B cell (primary cell): ENCODE results near the gene PLPP2. TPM values are rescaled to one million over a fixed set of nuclear protein-coding genes. Genes with fewer than 3 reads are reported as not detected.
A peak's percentile ranks its signal among the peaks of the same experiment; 100 is the strongest.

Experiments used
- ATAC-seq: fragments of 200-7000 bp; cut with Tn5 transposase; one replicate; pipeline ENCODE4 v1.10.0; 2021; ENCODE audit warnings: low read depth, mild to moderate bottlenecking, moderate number of reproducible peaks, moderate library complexity
- CTCF ChIA-PET: fragments of 350-600 bp; sonication (Branson Sonifier 250); formaldehyde crosslinking; loops from one replicate; lab custom pipeline; 2021; ENCODE audit warnings: antibody characterized with exemption, inconsistent platforms; lab: Charles Lee
- POLR2A ChIA-PET: fragments of 350-600 bp; sonication (Branson Sonifier 250); formaldehyde crosslinking; loops from one replicate; lab custom pipeline; 2021; ENCODE audit warnings: antibody characterized with exemption; lab: Charles Lee
- DNase-seq: peaks from one replicate; pipeline ENCODE4 v3.0.0; 2013
- H2AFZ ChIP-seq: 2 replicates; pipeline ENCODE4 v1.6.1; 2012; ENCODE audit warnings: mild to moderate bottlenecking, low read depth, low read length; ENCODE audit not compliant: insufficient read depth, poor library complexity, severe bottlenecking
- H3K27ac ChIP-seq, 2 donors: 1 replicate in 1 of 2; 2 replicates in 1 of 2; pipeline ENCODE4 v1.5.1; 2012 to 2013; ENCODE audit warnings: low read length in 2 of 2, mild to moderate bottlenecking in 2 of 2, moderate library complexity in 1 of 2
- H3K27me3 ChIP-seq, 4 experiments: fragments of 200-600 bp in 1 of 4; sonication (generic) in 1 of 4; replicated peaks in 1 of 4; 1 replicate in 2 of 4; 2 replicates in 2 of 4; pipeline versions ENCODE4 v1.6.1 to v1.7.0; 2013 to 2016; ENCODE audit warnings: low read length in 3 of 4, mild to moderate bottlenecking in 2 of 4, mixed read lengths in 1 of 4, moderate library complexity in 1 of 4; ENCODE audit not compliant: insufficient read depth in 4 of 4, control insufficient read depth in 3 of 4; ENCODE audit errors: control extremely low read depth in 1 of 4
- H3K36me3 ChIP-seq, 2 experiments: replicated peaks in 1 of 2; 1 replicate in 1 of 2; 2 replicates in 1 of 2; pipeline versions ENCODE4 v1.6.1 to v1.7.1; 2013; ENCODE audit warnings: low read length in 1 of 2; ENCODE audit not compliant: insufficient read depth in 2 of 2, control insufficient read depth in 1 of 2; ENCODE audit errors: control extremely low read depth in 1 of 2, extremely low read depth in 1 of 2
- H3K4me1 ChIP-seq, 2 donors: fragments of 200-600 bp in 1 of 2; sonication (generic) in 1 of 2; 1 replicate in 1 of 2; 2 replicates in 1 of 2; pipeline versions ENCODE4 v1.5.1 to v1.6.1; 2013 to 2017; ENCODE audit warnings: low read length in 2 of 2; ENCODE audit not compliant: control insufficient read depth in 2 of 2, insufficient read depth in 2 of 2
- H3K4me2 ChIP-seq: replicated peaks from 2 replicates; pipeline ENCODE3; 2012; ENCODE audit warnings: mild to moderate bottlenecking, low read depth, low read length; ENCODE audit not compliant: poor library complexity, severe bottlenecking
- H3K4me3 ChIP-seq, 5 experiments: fragments of 200-600 bp in 1 of 5; sonication (generic) in 1 of 5; 1 replicate in 3 of 5; 2 replicates in 2 of 5; pipeline versions ENCODE4 v1.5.1 to v1.7.0; 2011 to 2016; ENCODE audit warnings: low read length in 4 of 5, mild to moderate bottlenecking in 4 of 5, low read depth in 2 of 5, control low read depth in 1 of 5, moderate library complexity in 1 of 5; ENCODE audit not compliant: insufficient read depth in 1 of 5; ENCODE audit errors: control extremely low read depth in 1 of 5, extremely low read depth in 1 of 5
- H3K79me2 ChIP-seq: fragments of 200-600 bp; sonication (generic); one replicate; pipeline ENCODE4 v1.6.0; 2016; ENCODE audit warnings: low read length; ENCODE audit not compliant: control insufficient read depth, insufficient read depth
- H3K9ac ChIP-seq: fragments of 200-600 bp; sonication (generic); 2 replicates; pipeline ENCODE4 v1.6.1; 2017; ENCODE audit warnings: mild to moderate bottlenecking, low read length, moderate library complexity
- H3K9me3 ChIP-seq, 3 donors: one replicate each; pipeline versions ENCODE4 v1.6.1 to v1.7.1; 2013; ENCODE audit warnings: low read length in 2 of 3; ENCODE audit not compliant: control insufficient read depth in 2 of 3, insufficient read depth in 1 of 3; ENCODE audit errors: control extremely low read depth in 1 of 3
- H4K20me1 ChIP-seq: 2 replicates; pipeline ENCODE4 v1.6.0; 2012; ENCODE audit warnings: mild to moderate bottlenecking, low read length; ENCODE audit not compliant: insufficient read depth, control insufficient read depth, poor library complexity, severe bottlenecking
- H3K27ac Mint-ChIP-seq: one replicate; pipeline ENCODE4 v1.8.0; 2021; ENCODE audit warnings: mixed read lengths
- H3K27me3 Mint-ChIP-seq: one replicate; pipeline ENCODE4 v1.8.0; 2021; ENCODE audit warnings: mixed read lengths
- H3K4me1 Mint-ChIP-seq: one replicate; pipeline ENCODE4 v1.8.0; 2021; ENCODE audit warnings: mixed read lengths
- H3K4me3 Mint-ChIP-seq: one replicate; pipeline ENCODE4 v1.8.0; 2021; ENCODE audit warnings: mixed read lengths
- H3K9me3 Mint-ChIP-seq: one replicate; pipeline ENCODE4 v1.8.0; 2022; ENCODE audit warnings: mixed read lengths; ENCODE audit not compliant: insufficient read depth
- CTCF ChIP-seq: fragments of 200-600 bp; IDR thresholded peaks from one replicate; pipeline ENCODE4 v1.8.0; 2022; ENCODE audit warnings: antibody characterized with exemption, mild to moderate bottlenecking
- EZH2 ChIP-seq: IDR thresholded peaks from 2 replicates; pipeline ENCODE4 v1.6.1; 2012; ENCODE audit warnings: borderline replicate concordance, low read depth, mild to moderate bottlenecking, moderate library complexity, low read length; ENCODE audit not compliant: insufficient read depth, poor library complexity, severe bottlenecking
- WGBS: methylation state at CpG from one replicate; pipeline ENCODE4 v1.1.5; 2013; ENCODE audit warnings: missing lambda C conversion rate; ENCODE audit not compliant: insufficient coverage; 5-methylcytosine and 5-hydroxymethylcytosine counted together
- intact Hi-C: fragments of 100-400 bp; cut with micrococcal nuclease; formaldehyde crosslinking; loops from one replicate; pipeline ENCODE4 v1.10.0; 2022
- polyA plus RNA-seq: library from polyadenylated mRNA; depleted of rRNA; stranded (reverse); fragments of >200 nt; gene quantifications from 2 replicates; pipeline ENCODE4 v1.2.3, GENCODE V29; 2012
- total RNA-seq, 2 donors: library from RNA; stranded (reverse); fragments of 120-200 nt in 1 of 2; gene quantifications; 1 replicate in 1 of 2; 2 replicates in 1 of 2; pipeline versions ENCODE4 v1.2.3 to v1.2.4, GENCODE V29; 2013 to 2022

PLPP2 gene
- total and polyA plus RNA-seq, 2 donors (not counting 1 experiment from before 2014, with no cell fraction given), result 0.37 to 1.3 TPM

- peaks cover 0 to 54% (median 25%) of the 10 kb centered on the region in 4 experiments for H3K27me3 ChIP-seq
- WGBS, result 42% methylated on average over 66 of the region's 71 CpGs
- intact Hi-C loops, result no loop called here
- peaks cover 53% of the 10 kb centered on the region for H3K27me3 Mint-ChIP-seq
- TF ChIP-seq CTCF (no peak), EZH2 (no peak)
- ChIA-PET POLR2A (no interaction called here), CTCF (no interaction called here)
- H3K27ac ChIP-seq, result no peak overlapping the region
- peaks cover 11 to 22% of the 10 kb centered on the region in 2 donors for H3K4me1 ChIP-seq
- no peak overlapping the region for H3K4me2 ChIP-seq
- no peak overlapping the region for H2AFZ ChIP-seq
- no peak overlapping the region for H3K9ac ChIP-seq
- no peaks in the 10 kb centered on the region for H3K36me3 ChIP-seq
- no peak for DNase-seq
- H3K79me2 ChIP-seq, result no peaks in the 10 kb centered on the region
- H3K9me3 ChIP-seq, result peaks cover 0 to 24% (median 0%) of the 10 kb centered on the region in 3 donors
- H3K27ac Mint-ChIP-seq, result no peak overlapping the region
- no peaks in the 10 kb centered on the region for H4K20me1 ChIP-seq
- H3K4me1 Mint-ChIP-seq, result peaks cover 12% of the 10 kb centered on the region
- no peaks in the 10 kb centered on the region for H3K9me3 Mint-ChIP-seq
- ATAC-seq, result no peak
- H3K4me3 ChIP-seq, result no peak overlapping the region
- no peak overlapping the region for H3K4me3 Mint-ChIP-seq
These were observed 518 bp upstream of the PLPP2 start for GRCh38 chr19:291561-292280.

- Histone ChIP-seq H4K20me1 (no peaks in the 10 kb centered on the region), H3K36me3 (no peaks in the 10 kb centered on the region), H3K27ac (no peak overlapping the region), H3K9ac (no peak overlapping the region), H3K4me1 (peaks cover 11 to 22% of the 10 kb centered on the region in 2 donors), H3K27me3 (peaks cover 0 to 52% (median 22%) of the 10 kb centered on the region in 4 experiments), H3K79me2 (no peaks in the 10 kb centered on the region), H3K9me3 (peaks cover 0 to 24% (median 0%) of the 10 kb centered on the region in 3 donors), H3K4me3 (peak overlapping the region in 1 of 5 experiments; percentile 9), H2AFZ (no peak overlapping the region), H3K4me2 (peak overlapping the region; percentile 48)
- Mint-ChIP-seq H3K4me1 (peaks cover 12% of the 10 kb centered on the region), H3K27ac (no peak overlapping the region), H3K9me3 (no peaks in the 10 kb centered on the region), H3K27me3 (peaks cover 42% of the 10 kb centered on the region), H3K4me3 (peak overlapping the region; percentile 54)
- no peak for TF ChIP-seq CTCF
- 6% methylated on average over 49 of the region's 51 CpGs for WGBS
- no peak for DNase-seq
- intact Hi-C loops, result no loop called here
- CTCF ChIA-PET, result no interaction called here
- no peak for ATAC-seq
- POLR2A ChIA-PET, result no interaction called here
These were observed 714 bp downstream of the PLPP2 start for GRCh38 chr19:290372-291005.
